ENCODE data around the gene CENPVL1.

Gene CENPVL1

DNA sequence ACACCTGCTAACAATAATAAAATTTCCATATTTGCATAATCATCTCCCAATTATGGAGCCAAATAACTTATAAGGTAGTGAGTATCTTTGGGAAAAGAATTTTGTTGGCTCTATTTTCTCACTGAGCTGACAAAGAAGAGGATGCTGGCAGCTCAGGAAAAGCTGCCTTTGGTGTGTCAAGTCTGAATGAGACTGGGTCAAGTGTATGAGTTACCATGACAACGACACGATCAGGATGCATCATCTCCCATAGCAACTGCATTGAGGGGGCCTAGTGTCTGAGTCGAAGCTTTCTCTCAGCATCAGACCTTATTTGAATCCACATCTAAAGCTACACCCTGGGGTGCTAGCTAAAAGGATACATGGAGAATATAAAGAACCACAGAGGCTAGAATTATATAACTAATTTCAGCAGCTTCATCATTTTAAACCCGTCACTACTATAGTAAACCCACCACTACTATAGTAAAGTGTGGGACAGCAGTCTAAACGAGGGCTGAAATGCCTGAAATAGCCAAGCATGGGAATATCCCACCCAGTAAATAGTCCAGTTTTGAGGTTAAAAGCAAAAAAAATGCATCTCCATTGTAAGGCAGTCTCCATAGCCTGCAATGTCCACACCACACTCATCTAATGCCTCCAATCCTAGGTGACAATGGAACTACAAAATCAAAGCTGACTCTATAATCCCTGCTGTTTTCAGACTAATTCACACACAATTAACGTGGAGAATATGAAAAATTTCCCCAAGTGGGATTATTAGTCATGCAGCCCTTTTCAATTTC is 48.9 kb downstream of the CENPVL1 start:
- H2AFZ ChIP-seq (ENCODE audit: low read depth, low read length): no peak overlapping the region
- no peak overlapping the region for H3K4me2 ChIP-seq (ENCODE audit: low read length)
- no peak overlapping the region for H3K9ac ChIP-seq (ENCODE audit: low read length)
- no peaks in the 10 kb centered on the region for H3K4me1 ChIP-seq (ENCODE audit: low read length)
- no peaks in the 10 kb centered on the region for H3K79me2 ChIP-seq (ENCODE audit: low read length)
- no peak for TF ChIP-seq EZH2phosphoT487 (IDR thresholded peaks at IDR 0.05; ENCODE audit: low read depth)
- TF ChIP-seq CTCF (IDR thresholded peaks at IDR 0.05; ENCODE audit: low read depth, low read length): no peak
- H3K27ac ChIP-seq (ENCODE audit: low read length): no peak overlapping the region
- no peak overlapping the region for H3K4me3 ChIP-seq (ENCODE audit: low read length)
- no peaks in the 10 kb centered on the region for H3K9me3 ChIP-seq (ENCODE audit: insufficient read depth, low read length)
- H3K36me3 ChIP-seq (replicated peaks; ENCODE audit: low read depth, low read length): no peaks in the 10 kb centered on the region
- no peaks in the 10 kb centered on the region for H4K20me1 ChIP-seq (ENCODE audit: insufficient read depth, low read length)
- no peaks in the 10 kb centered on the region for H3K27me3 ChIP-seq (ENCODE audit: low read depth, low read length)

DNA sequence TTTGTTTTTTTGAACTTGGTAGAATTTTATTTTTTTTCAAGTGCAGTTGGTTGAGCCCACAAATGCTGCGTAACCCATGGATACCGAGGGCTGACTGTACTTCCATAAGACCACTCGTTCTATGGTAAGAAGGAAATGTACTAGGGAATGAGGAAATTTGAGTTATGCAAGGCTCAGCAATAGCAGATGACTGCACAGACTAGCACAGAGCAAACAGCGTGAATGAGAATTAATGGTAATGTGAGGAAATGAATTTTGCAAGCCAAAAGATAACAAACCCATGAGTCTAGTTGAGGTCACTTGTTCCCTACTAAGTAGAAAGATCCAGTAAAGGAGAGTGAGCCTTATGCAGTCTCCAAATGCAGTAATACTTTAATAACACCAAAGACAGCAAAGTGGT is 50.3 kb downstream of the CENPVL1 start:
- no peak overlapping the region for H3K4me3 ChIP-seq (ENCODE audit: low read length)

More for the DNA sequence above, 50.3 kb downstream of the CENPVL1 start:
- H3K4me1 ChIP-seq (ENCODE audit: low read length): no peaks in the 10 kb centered on the region
- no peak overlapping the region for H2AFZ ChIP-seq (ENCODE audit: low read depth, low read length)
- no peak overlapping the region for H3K9ac ChIP-seq (ENCODE audit: low read length)
- TF ChIP-seq CTCF (IDR thresholded peaks at IDR 0.05; ENCODE audit: low read depth, low read length) (no peak), EZH2phosphoT487 (IDR thresholded peaks at IDR 0.05; ENCODE audit: low read depth) (no peak)
- no peak overlapping the region for H3K27ac ChIP-seq (ENCODE audit: low read length)
- H3K36me3 ChIP-seq (replicated peaks; ENCODE audit: low read depth, low read length): no peaks in the 10 kb centered on the region
- no peak overlapping the region for H3K4me2 ChIP-seq (ENCODE audit: low read length)
- no peaks in the 10 kb centered on the region for H3K9me3 ChIP-seq (ENCODE audit: insufficient read depth, low read length)
- H3K79me2 ChIP-seq (ENCODE audit: low read length): no peaks in the 10 kb centered on the region
- H4K20me1 ChIP-seq (ENCODE audit: insufficient read depth, low read length): no peaks in the 10 kb centered on the region
- no peaks in the 10 kb centered on the region for H3K27me3 ChIP-seq (ENCODE audit: low read depth, low read length)

Measured in OCI-LY3 (cell line).